WTC11 (cell line): ENCODE results near the gene SOCS6.

Source experiments
- CREB1 ChIP-seq: sonication (generic); formaldehyde crosslinking; IDR thresholded peaks from 2 replicates; pipeline ENCODE4 v1.8.0; 2023; ENCODE audit warnings: mild to moderate bottlenecking, missing genetic modification reagents
- CTCF ChIP-seq: fragments of 200-600 bp; IDR thresholded peaks from 2 replicates; pipeline ENCODE4 v1.8.0; 2022; ENCODE audit warnings: antibody characterized with exemption
- KAT7 ChIP-seq: sonication (generic); formaldehyde crosslinking; IDR thresholded peaks from 2 replicates; pipeline ENCODE4 v1.8.1; 2023; ENCODE audit warnings: missing genetic modification reagents, mild to moderate bottlenecking, borderline replicate concordance

GRCh38 chr18:70273021-70273420, 15.8 kb upstream of the SOCS6 start:
- TF ChIP-seq CREB1 (CRISPR knock-in tag) (no peak), CTCF (no peak), KAT7 (CRISPR knock-in tag) (no peak)
